Stimulated activated naive CD8-positive, alpha-beta T cell treated with anti-CD3 and anti-CD28 coated beads, Interleukin-15, Interleukin-2, amounts not matched to agents 100 ng/mL and 50 ng/mL, for 24 hours (primary cell): ENCODE measurements around the gene AUTS2.
A peak's percentile ranks its signal among the peaks of the same experiment; 100 is the strongest.

Experiments
- H3K27ac Mint-ChIP-seq: one replicate; pipeline ENCODE4 v1.8.0; 2021; ENCODE audit warnings: mild to moderate bottlenecking, mixed read lengths
- H3K27me3 Mint-ChIP-seq: one replicate; pipeline ENCODE4 v1.8.0; 2021; ENCODE audit warnings: mixed read lengths
- H3K36me3 Mint-ChIP-seq: one replicate; pipeline ENCODE4 v1.8.0; 2021; ENCODE audit warnings: low read depth, mixed read lengths
- H3K4me1 Mint-ChIP-seq: one replicate; pipeline ENCODE4 v1.8.0; 2021; ENCODE audit warnings: low read depth, mixed read lengths
- H3K4me3 Mint-ChIP-seq: one replicate; pipeline ENCODE4 v1.8.0; 2021; ENCODE audit warnings: mild to moderate bottlenecking, mixed read lengths
- H3K9me3 Mint-ChIP-seq: one replicate; pipeline ENCODE4 v1.8.0; 2021; ENCODE audit warnings: mixed read lengths

The AUTS2 gene

DNA sequence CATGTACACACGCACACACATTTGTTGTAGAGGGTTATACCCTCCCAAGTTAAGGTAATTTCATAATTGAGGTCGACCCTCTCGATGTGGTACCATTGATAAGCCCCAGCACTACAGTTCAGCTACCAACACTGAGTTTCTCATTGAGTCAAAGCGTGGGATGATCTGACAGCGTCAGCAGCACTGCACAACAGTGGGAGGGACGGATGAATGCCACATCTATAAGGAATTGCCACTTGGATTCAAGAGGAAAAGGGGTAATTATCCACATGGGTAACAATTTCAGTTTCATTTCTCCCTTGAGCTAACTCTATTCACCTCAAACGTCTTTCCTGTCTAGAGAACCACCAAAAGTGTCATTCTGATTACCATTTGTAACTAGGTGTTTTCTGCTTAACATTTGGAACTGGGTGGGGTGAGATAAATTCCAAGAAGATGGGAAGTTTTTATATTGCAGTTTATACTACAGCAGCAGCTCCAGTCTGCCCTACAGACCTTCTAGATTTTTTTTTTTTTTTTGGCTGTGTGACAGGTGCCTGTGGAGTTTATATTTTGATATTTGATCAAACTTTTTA is 342.9 kb downstream of the AUTS2 start:
- Mint-ChIP-seq H3K27me3 (no peaks in the 10 kb centered on the region), H3K4me1 (peaks cover 8% of the 10 kb centered on the region), H3K36me3 (no peaks in the 10 kb centered on the region), H3K27ac (no peak overlapping the region), H3K4me3 (no peak overlapping the region), H3K9me3 (no peaks in the 10 kb centered on the region)

DNA sequence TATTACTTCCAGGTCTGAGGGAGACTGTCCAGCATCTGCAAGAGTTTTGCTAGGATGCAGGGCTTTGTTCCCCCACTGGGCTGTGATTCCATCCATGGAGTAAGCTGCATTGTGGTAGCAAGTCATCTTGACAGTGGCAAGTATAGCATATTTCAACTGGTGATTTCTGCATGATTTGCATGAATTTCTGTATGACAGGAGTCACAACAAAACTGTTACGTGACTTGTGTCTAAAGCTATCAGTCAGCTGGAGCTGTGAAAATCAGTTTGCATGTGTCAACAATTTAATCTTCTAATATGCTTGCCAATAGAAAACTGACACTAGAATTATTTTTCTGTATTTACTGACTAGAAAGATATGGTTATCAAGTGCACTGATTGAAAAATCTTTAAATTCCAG is 344.3 kb downstream of the AUTS2 start:
- H3K36me3 Mint-ChIP-seq: no peaks in the 10 kb centered on the region

DNA sequence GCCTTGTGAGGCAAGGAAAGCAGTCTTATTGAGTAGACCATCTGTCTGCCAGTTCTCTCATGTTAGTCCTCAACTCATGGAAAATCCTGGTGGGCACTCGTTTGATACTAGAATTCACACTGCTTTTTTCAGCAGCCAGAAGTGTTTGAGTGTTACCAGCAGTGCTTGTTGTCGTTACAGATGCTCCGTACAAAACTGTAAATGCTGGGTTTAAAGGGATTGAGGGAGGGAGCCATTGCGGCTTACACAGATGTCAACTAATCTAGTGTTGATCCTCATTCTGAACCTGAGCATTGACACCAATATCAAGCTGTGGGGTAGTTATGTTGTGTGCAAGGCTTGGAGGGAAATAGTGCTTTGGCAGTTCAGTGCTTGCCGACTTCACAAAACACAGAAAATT is 348.6 kb downstream of the AUTS2 start:
- H3K36me3 Mint-ChIP-seq: no peaks in the 10 kb centered on the region
- H3K9me3 Mint-ChIP-seq: no peaks in the 10 kb centered on the region
- H3K27ac Mint-ChIP-seq: no peak overlapping the region
- no peak overlapping the region for H3K4me3 Mint-ChIP-seq
- no peaks in the 10 kb centered on the region for H3K27me3 Mint-ChIP-seq
- no peaks in the 10 kb centered on the region for H3K4me1 Mint-ChIP-seq

More for the DNA sequence above, 344.3 kb downstream of the AUTS2 start:
- H3K27ac Mint-ChIP-seq: no peak overlapping the region
- H3K4me3 Mint-ChIP-seq: no peak overlapping the region
- no peaks in the 10 kb centered on the region for H3K9me3 Mint-ChIP-seq
- no peaks in the 10 kb centered on the region for H3K27me3 Mint-ChIP-seq
- H3K4me1 Mint-ChIP-seq: peaks cover 8% of the 10 kb centered on the region

DNA sequence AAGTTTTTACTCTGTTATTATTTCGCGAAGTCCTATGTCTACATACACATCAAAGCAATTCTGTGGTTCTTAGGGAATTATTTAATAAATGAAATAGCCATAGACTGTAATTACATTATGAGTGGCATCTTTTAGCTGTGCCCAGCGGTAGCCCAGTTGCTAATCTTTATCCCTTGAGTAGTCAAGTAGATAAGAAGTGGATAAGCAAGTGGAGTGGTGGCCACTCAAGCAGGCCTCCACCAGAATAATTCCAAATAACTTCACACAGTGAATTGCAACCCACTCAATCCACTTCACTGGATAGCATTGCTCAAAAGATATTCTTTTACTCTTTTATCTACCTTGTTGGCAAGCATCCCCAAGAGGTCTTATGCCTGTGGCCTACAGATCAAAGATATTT is 349.7 kb downstream of the AUTS2 start:
- Mint-ChIP-seq H3K27ac (no peak overlapping the region), H3K36me3 (no peaks in the 10 kb centered on the region), H3K4me3 (no peak overlapping the region), H3K27me3 (no peaks in the 10 kb centered on the region), H3K9me3 (no peaks in the 10 kb centered on the region), H3K4me1 (peaks cover 2% of the 10 kb centered on the region)

DNA sequence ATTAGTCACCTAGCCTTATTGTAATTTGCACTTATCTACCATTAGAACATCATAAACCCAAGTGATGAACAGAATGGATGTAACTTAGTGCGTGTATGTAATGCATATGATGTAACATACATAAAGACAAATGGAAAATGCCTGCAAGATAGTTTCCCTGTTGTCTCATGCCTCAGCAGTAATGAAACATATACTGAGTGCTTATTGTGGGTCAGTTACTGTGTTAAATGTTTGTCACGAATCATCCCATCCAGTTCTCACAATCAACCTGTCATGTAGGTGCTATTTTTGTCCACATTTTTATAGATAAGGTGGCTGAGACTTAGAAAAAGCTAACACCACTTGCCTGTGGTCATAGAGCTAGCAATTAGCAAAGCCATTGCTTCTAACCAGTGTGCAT is 350.8 kb downstream of the AUTS2 start:
- Mint-ChIP-seq H3K9me3 (no peaks in the 10 kb centered on the region), H3K36me3 (no peaks in the 10 kb centered on the region), H3K27me3 (no peaks in the 10 kb centered on the region), H3K27ac (no peak overlapping the region), H3K4me3 (no peak overlapping the region), H3K4me1 (peaks cover 8% of the 10 kb centered on the region)

DNA sequence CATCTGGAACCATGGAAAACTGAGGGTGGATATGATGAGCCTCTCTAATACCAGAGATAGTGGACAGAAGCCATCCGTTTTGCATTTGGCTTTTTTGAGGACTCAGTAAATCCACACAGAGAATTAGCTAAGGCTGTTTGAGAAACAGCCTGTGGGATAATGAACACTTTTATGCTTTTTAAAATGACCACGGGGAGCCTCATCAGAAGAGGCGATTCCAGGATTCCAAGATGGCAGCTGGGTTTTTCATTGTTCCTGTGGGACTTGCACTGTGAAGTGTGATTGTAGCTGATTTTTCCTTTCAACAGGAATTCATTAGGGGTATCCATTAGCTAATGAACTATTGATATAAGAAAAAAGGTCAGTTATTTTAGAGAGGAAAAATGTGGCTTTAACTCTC is 353.2 kb downstream of the AUTS2 start:
- no peaks in the 10 kb centered on the region for H3K27me3 Mint-ChIP-seq
- H3K9me3 Mint-ChIP-seq: no peaks in the 10 kb centered on the region
- no peak overlapping the region for H3K4me3 Mint-ChIP-seq
- H3K4me1 Mint-ChIP-seq: peaks cover 8% of the 10 kb centered on the region
- H3K36me3 Mint-ChIP-seq: no peaks in the 10 kb centered on the region
- no peak overlapping the region for H3K27ac Mint-ChIP-seq

DNA sequence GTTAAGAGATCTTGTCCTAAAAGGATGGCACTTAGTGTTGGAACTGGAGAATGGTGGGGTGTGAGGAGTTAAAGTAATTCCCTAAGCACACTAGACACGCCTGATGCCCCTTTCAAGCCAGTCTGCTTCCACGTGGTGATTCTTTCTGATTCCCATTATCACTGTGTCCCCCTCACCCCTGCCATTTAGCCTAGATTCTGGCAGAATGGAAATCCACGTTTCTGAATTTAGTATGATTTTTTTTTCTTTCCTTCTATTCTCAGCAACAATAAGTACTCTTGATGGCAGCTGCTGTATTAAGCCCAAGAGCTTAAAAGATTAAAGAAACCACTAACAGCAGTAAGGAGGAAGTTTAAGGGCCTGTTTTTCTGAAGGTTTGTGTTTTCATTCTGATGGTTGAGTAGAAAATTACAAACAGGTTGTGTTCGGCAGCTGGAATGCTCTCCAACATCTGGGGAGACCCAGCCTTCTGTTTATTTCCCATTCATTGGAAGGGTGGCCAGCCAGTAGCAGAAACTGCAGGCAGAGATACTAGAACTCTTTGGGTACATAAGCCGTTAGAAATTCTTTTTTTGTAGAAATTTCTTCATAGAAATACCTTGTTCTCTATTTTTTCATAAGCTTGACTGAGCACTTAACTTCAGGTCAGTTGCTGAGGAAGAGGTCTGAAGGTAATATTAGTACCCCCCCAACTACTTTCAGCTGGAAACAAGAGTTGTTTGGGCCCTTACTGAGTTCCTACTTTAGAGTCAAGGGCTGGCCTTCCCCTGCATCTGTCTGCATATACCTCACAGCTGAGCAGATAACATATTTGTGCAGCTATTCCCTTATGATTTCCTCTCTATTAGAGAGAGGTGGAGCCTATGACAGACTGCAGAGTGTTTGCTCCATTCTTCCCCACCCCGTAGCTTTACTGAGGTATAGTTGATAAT is 355.1 kb downstream of the AUTS2 start:
- H3K27me3 Mint-ChIP-seq: no peaks in the 10 kb centered on the region
- H3K27ac Mint-ChIP-seq: peak overlapping the region; percentile 36
- H3K9me3 Mint-ChIP-seq: no peaks in the 10 kb centered on the region
- H3K4me1 Mint-ChIP-seq: peaks cover 8% of the 10 kb centered on the region
- no peaks in the 10 kb centered on the region for H3K36me3 Mint-ChIP-seq
- H3K4me3 Mint-ChIP-seq: no peak overlapping the region

DNA sequence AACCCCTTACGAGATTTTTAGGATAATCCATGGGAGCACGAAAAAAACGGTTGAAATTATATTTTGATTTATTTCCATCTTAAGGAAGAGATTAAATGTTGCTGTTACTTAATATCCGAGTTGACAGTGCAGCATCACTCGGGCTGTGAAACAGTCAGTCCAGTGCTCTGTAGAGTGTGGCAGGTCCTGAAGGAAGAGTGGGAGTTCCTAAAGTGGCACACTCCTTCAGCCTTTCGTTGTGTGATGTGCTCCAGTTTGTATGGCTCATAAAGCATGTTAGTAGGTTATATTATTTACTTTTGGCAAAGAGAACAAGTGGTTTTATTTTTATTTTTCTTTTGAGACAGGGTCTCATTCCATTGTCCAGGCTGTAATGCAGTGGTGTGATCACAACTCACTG is 358.3 kb downstream of the AUTS2 start:
- no peak overlapping the region for H3K27ac Mint-ChIP-seq
- H3K4me3 Mint-ChIP-seq: no peak overlapping the region
- H3K9me3 Mint-ChIP-seq: no peaks in the 10 kb centered on the region
- H3K36me3 Mint-ChIP-seq: no peaks in the 10 kb centered on the region
- no peaks in the 10 kb centered on the region for H3K27me3 Mint-ChIP-seq
- peaks cover 8% of the 10 kb centered on the region for H3K4me1 Mint-ChIP-seq

DNA sequence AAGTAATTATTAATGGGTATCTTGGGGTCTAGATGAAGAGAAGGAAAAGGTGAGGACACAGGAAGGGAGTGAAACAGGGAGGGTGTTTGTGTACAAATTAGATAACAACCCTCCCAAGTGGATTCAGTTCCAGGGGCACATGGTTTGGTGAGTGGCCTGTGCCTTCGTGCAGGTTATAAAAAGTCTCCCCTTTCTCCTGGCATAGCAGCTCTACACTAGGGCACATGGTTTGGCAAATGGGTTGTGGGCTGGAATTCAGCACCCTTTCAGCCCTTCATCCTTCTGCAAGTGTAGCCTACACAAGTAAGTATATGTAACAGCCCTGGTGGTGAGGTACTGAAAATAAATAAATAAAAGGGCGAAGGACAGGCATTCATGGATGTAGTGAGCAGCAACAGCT is 359.4 kb downstream of the AUTS2 start:
- H3K4me3 Mint-ChIP-seq: no peak overlapping the region
- H3K36me3 Mint-ChIP-seq: no peaks in the 10 kb centered on the region
- no peaks in the 10 kb centered on the region for H3K27me3 Mint-ChIP-seq
- no peak overlapping the region for H3K27ac Mint-ChIP-seq
- no peaks in the 10 kb centered on the region for H3K9me3 Mint-ChIP-seq
- H3K4me1 Mint-ChIP-seq: peaks cover 13% of the 10 kb centered on the region

DNA sequence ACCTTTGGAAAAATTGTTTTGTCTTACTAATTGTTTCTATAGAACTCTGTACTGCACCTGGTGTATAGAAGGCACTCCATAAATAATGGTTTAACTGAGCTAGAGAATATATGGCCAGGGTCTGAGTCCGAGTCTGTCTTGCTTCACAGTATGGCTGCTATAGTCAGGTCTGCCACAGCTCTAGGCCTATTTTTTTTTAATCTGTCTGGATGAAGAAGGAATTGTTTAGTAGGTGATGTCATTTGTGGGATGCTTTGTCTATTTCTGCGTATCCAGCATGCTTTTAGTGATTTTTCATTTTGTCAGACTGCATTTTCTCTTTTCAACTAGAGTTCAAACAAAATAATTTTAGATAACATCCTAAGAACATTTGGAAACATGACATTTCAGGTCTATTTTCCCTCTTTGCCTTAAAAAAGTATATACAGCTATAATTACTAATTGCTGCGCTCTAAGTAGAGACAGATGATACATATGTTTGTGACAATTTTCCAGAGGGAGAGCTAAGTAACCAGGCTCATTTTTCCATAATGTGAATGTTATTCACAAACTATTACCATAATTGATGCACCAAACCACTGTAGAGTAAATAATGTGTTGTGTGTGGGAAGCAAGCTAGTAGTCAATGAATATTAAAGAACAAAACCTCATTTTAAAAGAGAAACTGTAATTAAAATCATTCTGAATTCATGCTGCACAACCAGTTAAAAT is 361.7 kb downstream of the AUTS2 start:
- peaks cover 14% of the 10 kb centered on the region for H3K4me1 Mint-ChIP-seq
- H3K4me3 Mint-ChIP-seq: no peak overlapping the region
- no peaks in the 10 kb centered on the region for H3K27me3 Mint-ChIP-seq
- H3K9me3 Mint-ChIP-seq: no peaks in the 10 kb centered on the region
- H3K36me3 Mint-ChIP-seq: no peaks in the 10 kb centered on the region
- no peak overlapping the region for H3K27ac Mint-ChIP-seq

DNA sequence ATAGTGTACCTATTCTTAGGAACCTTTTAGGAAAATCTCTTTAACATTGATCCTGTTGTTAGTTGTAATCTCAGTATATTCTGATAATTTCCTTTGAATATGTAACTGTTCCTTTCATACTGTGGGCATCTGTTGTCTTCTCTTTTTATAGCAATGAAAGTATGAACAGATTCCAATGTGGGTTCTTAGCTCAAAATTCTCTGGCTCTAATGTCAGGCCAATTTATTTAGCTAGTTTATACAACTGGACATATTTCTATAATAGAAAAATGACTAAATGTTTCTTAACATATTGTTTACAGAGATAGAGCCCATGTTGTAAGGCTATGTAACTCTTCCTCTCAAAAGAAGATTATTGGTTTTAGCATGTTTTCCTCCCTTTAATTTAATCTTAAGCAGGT is 363.2 kb downstream of the AUTS2 start:
- H3K27ac Mint-ChIP-seq: no peak overlapping the region
- H3K4me1 Mint-ChIP-seq: peaks cover 14% of the 10 kb centered on the region
- no peaks in the 10 kb centered on the region for H3K9me3 Mint-ChIP-seq
- H3K36me3 Mint-ChIP-seq: no peaks in the 10 kb centered on the region
- no peaks in the 10 kb centered on the region for H3K27me3 Mint-ChIP-seq
- no peak overlapping the region for H3K4me3 Mint-ChIP-seq

DNA sequence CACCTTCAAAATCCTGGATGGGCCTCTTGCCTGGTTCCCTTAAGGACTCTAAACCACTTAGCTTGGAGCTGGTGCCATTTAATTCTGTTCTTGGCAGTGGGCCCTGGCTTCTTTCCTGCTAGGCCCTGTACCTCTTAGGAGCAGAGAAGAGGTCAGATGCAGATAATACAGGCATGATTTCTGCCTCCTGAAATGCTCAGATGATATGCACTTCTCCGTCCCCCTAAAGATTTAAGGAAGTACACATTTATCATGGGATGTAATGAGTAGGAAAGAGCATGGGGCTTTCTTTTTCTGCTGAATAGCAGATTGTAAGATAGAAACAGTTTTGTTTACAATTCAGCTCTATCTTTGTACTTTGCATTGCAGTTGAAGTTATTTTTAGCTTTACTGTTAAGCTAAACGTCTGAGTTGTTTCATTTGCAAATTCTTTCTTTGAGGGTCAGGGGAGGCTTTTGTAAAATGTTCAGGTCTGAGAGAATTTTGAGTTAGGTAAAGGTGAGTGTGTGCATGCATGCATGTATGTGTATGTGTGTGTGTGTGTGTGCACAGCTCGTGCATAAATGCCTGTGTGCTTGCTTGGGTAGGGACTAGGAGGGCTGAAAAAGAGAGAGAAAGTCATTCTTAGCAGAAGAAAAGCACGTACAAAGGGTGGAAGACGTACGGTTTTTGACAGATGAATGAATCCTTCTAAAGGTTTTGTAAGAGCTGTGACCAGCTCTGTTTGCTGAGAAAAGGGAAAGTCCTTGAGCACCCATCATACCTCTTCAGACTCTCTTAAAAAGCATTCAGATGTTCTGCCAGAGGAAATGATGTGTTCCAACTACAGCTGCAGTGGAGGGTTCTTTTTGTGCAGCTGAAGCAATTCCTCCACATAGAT is 364.2 kb downstream of the AUTS2 start:
- no peak overlapping the region for H3K27ac Mint-ChIP-seq
- H3K4me3 Mint-ChIP-seq: peak overlapping the region; percentile 6
- no peaks in the 10 kb centered on the region for H3K36me3 Mint-ChIP-seq
- no peaks in the 10 kb centered on the region for H3K9me3 Mint-ChIP-seq
- H3K27me3 Mint-ChIP-seq: no peaks in the 10 kb centered on the region
- peaks cover 14% of the 10 kb centered on the region for H3K4me1 Mint-ChIP-seq

DNA sequence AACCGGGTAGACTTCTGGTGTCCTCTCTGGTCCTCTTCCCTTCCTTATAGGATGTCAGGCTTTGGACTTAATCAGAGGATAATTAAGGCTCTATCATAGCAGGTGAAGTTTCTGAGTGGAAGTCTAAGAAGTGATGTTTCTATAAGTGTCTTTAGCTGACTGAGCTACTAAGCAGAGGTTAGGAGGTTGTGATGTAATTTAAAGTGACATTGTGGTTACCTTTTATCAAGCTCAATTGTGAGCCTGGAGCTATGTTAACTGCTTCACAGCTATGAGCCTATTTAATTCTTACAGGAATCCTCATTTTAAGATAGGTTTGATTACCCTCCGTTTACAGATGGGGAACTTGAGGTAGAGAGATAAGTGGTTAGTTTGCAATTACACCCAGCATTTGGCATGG is 365.1 kb downstream of the AUTS2 start:
- Mint-ChIP-seq H3K4me1 (peaks cover 14% of the 10 kb centered on the region), H3K27ac (no peak overlapping the region), H3K4me3 (no peak overlapping the region), H3K36me3 (no peaks in the 10 kb centered on the region), H3K27me3 (no peaks in the 10 kb centered on the region), H3K9me3 (no peaks in the 10 kb centered on the region)

DNA sequence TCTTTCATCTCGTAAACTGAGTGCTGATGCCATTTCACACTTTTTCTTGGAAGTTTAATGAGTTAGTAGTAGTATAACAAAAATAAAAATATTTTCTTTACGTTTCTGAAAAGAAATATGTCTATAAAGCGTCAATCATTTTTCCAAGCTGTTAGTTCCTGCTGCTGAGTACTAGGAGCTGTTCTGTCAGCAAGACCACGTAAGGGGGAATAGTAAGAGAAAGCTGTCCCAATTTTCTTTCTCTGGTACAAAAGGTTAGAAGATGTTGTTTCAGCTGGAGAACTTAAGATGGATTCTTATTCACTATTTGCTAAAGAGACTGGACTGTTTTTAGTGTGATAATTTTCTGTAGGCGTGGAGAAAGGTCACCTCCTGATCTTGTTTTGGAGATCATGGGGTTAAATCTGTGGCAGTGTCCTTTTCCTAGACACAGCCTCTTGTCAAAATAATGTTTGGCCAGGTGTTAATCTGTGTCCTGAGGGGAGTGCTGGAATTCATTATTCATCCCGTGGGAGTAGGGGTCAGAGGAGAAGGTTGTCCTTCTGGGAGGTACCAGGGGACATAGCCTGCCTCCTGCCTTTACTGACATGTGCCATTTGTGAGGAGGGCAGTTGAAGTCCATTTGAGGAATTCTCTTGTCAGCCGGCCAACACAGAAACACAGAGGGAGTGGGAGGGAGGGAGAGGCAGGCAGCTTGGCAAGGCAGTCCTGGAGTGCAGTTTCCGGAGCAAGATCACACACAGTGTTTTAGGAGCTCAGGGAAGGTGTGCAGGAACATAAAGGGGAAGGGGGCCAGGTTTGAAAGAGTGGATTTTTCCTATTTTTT is 368.7 kb downstream of the AUTS2 start:
- H3K4me3 Mint-ChIP-seq: no peak overlapping the region
- no peak overlapping the region for H3K27ac Mint-ChIP-seq

More for the DNA sequence above, 368.7 kb downstream of the AUTS2 start:
- H3K27me3 Mint-ChIP-seq: no peaks in the 10 kb centered on the region
- H3K4me1 Mint-ChIP-seq: peaks cover 14% of the 10 kb centered on the region
- no peaks in the 10 kb centered on the region for H3K36me3 Mint-ChIP-seq
- H3K9me3 Mint-ChIP-seq: no peaks in the 10 kb centered on the region
